ENCODE data around the gene KCTD10. TPM values are rescaled to one million over a fixed set of nuclear protein-coding genes. Genes with fewer than 3 reads are reported as not detected.

KCTD10 gene
- total RNA-seq, 1 experiment from 2014 or later = 55.2 TPM

GRCh38 chr12:109500406-109501185 is 23.5 kb upstream of the KCTD10 start:
- CTCF ChIA-PET = no interaction called here
- Histone ChIP-seq H3K4me1 (ENCODE audit: control insufficient read depth, insufficient read depth, low read length) (no peaks in the 10 kb centered on the region), H3K27ac (ENCODE audit: low read length) (no peak overlapping the region), H3K27me3 (ENCODE audit: control insufficient read depth, insufficient read depth, low read length) (no peaks in the 10 kb centered on the region), H3K36me3 (ENCODE audit: control insufficient read depth, insufficient read depth, low read length) (peaks cover 13% of the 10 kb centered on the region; the same call in 1 of the 2 replicates), H3K9me3 (ENCODE audit: control insufficient read depth, insufficient read depth, low read depth, low read length) (no peaks in the 10 kb centered on the region), H3K4me3 (ENCODE audit: low read depth in 2 of 2, low read length in 2 of 2) (no peak overlapping the region)
- ATAC-seq = no peak
- POLR2A ChIA-PET = no interaction called here
- no peak for DNase-seq (ENCODE audit: low read depth, low spot score)
- no peak for TF ChIP-seq REST (IDR thresholded peaks at IDR 0.05; ENCODE audit: insufficient read depth in 1 of 2, low read depth in 2 of 2, low read length in 1 of 2)
- no peak for TF ChIP-seq POLR2AphosphoS5 (IDR thresholded peaks at IDR 0.05; ENCODE audit: low read depth, low read length)
- TF ChIP-seq TCF7L2 (IDR thresholded peaks at IDR 0.05; ENCODE audit: low read depth, low read length) = no peak
- TF ChIP-seq CTCF (IDR thresholded peaks at IDR 0.05) = no peak
- TF ChIP-seq SIN3A (IDR thresholded peaks at IDR 0.05; ENCODE audit: borderline replicate concordance, insufficient read depth, low read depth, low read length) = no peak
- no TSS peak for BruUV-seq (replicated peaks)
- intact Hi-C loops (cut with micrococcal nuclease; ENCODE audit: unreplicated experiment) (no loop called here), in situ Hi-C loops (cut with HindIII; ENCODE audit: low pct_unique_long_range_greater_than_20kb, low sequenced_read_pairs) (no loop called here)

GRCh38 chr12:109497675-109498074 is 20.6 kb upstream of the KCTD10 start:
- CTCF ChIA-PET = no interaction called here
- in situ Hi-C loops (cut with HindIII; ENCODE audit: low pct_unique_long_range_greater_than_20kb, low sequenced_read_pairs) = no loop called here
- BruUV-seq (replicated peaks) = no TSS peak
- ATAC-seq (no peak), DNase-seq (ENCODE audit: low read depth, low spot score) (no peak)
- POLR2A ChIA-PET = no interaction called here
- intact Hi-C loops (cut with micrococcal nuclease; ENCODE audit: unreplicated experiment) = no loop called here
- H3K27ac ChIP-seq (ENCODE audit: low read length) = no peak overlapping the region
- no peak for TF ChIP-seq REST (IDR thresholded peaks at IDR 0.05; ENCODE audit: insufficient read depth in 1 of 2, low read depth in 2 of 2, low read length in 1 of 2)
- H3K4me1 ChIP-seq (ENCODE audit: control insufficient read depth, insufficient read depth, low read length) = no peaks in the 10 kb centered on the region
- H3K4me3 ChIP-seq (ENCODE audit: low read depth in 2 of 2, low read length in 2 of 2) = no peak overlapping the region
- no peaks in the 10 kb centered on the region for H3K27me3 ChIP-seq (ENCODE audit: control insufficient read depth, insufficient read depth, low read length)
- H3K36me3 ChIP-seq (ENCODE audit: control insufficient read depth, insufficient read depth, low read length) = no peaks in the 10 kb centered on the region; the same call in 1 of the 2 replicates
- H3K9me3 ChIP-seq (ENCODE audit: control insufficient read depth, insufficient read depth, low read depth, low read length) = 0 out of 2 replicates have a peak, but pooled peaks cover 3% of the 10 kb centered on the region

All from Panc1 (cell line).